Breast epithelium (tissue), 4 donors: ENCODE measurements around the gene RTF2. TPM values are rescaled to one million over a fixed set of nuclear protein-coding genes. Genes with fewer than 3 reads are reported as not detected.

Experiments
- DNase-seq, 2 donors: peaks; one replicate each; pipeline ENCODE4 v3.0.0-alpha.2; 2019; ENCODE audit warnings: low spot score in 2 of 2
- H3K27ac ChIP-seq, 2 donors: fragments of 200-600 bp; sonication (generic) in 1 of 2; one replicate each; pipeline ENCODE4 v1.5.1; 2016 to 2019; ENCODE audit warnings: mild to moderate bottlenecking in 1 of 2
- H3K27me3 ChIP-seq, 2 donors: fragments of 200-600 bp; sonication (generic) in 1 of 2; one replicate each; pipeline versions ENCODE4 v1.5.1 to v1.6.0; 2017 to 2019; ENCODE audit warnings: control low read depth in 1 of 2, mild to moderate bottlenecking in 1 of 2
- H3K36me3 ChIP-seq: fragments of 200-600 bp; one replicate; pipeline ENCODE4 v1.5.1; 2019
- H3K4me1 ChIP-seq, 2 donors: fragments of 200-600 bp; sonication (generic); one replicate each; pipeline ENCODE4 v1.5.1; 2016 to 2019; ENCODE audit warnings: control low read depth in 1 of 2
- H3K4me3 ChIP-seq, 3 donors: fragments of 200-600 bp; sonication (generic); 1 replicate in 2 of 3; 2 replicates in 1 of 3; pipeline ENCODE4 v1.5.1; 2016 to 2019; ENCODE audit warnings: mild to moderate bottlenecking in 3 of 3, moderate library complexity in 2 of 3
- H3K9me3 ChIP-seq, 2 donors: fragments of 200-600 bp; sonication (generic) in 1 of 2; one replicate each; pipeline ENCODE4 v1.5.1; 2016 to 2019; ENCODE audit warnings: control low read depth in 1 of 2
- CTCF ChIP-seq, 3 donors: fragments of 450-650 bp; IDR thresholded peaks; one replicate each; pipeline ENCODE4 v1.5.1; 2016 to 2017; ENCODE audit warnings: antibody characterized with exemption in 3 of 3, mild to moderate bottlenecking in 3 of 3, moderate library complexity in 3 of 3
- POLR2A ChIP-seq: fragments of 450-650 bp; IDR thresholded peaks from one replicate; pipeline ENCODE4 v1.6.1; 2016; ENCODE audit warnings: antibody characterized with exemption, mild to moderate bottlenecking, moderate library complexity
- POLR2AphosphoS5 ChIP-seq, 3 donors: sonication (generic); formaldehyde crosslinking; IDR thresholded peaks; one replicate each; pipeline ENCODE4 v1.6.1; 2017; ENCODE audit warnings: antibody characterized with exemption in 3 of 3
- intact Hi-C: fragments of 100-400 bp; cut with DNase I; formaldehyde crosslinking; loops from one replicate; pipeline ENCODE4 v1.15.1; 2023; ENCODE audit warnings: low total_unique reads
- total RNA-seq, 3 donors: library from RNA; depleted of rRNA; stranded (reverse); fragments of >200 nt; gene quantifications; one replicate each; pipeline ENCODE4 v1.1.0, GENCODE V29; 2016

Gene RTF2
- total RNA-seq, 3 donors from 2014 or later, result 58.0 to 80.0 (median 66.3) TPM

- intact Hi-C loops, result no loop called here
- Histone ChIP-seq H3K9me3 (no peaks in the 10 kb centered on the region), H3K4me3 (no peak overlapping the region), H3K27me3 (no peaks in the 10 kb centered on the region), H3K4me1 (no peaks in the 10 kb centered on the region), H3K36me3 (no peaks in the 10 kb centered on the region), H3K27ac (peak overlapping the region in 1 of 2 donors; percentile 7)
- DNase-seq, result no peak
- TF ChIP-seq CTCF (IDR thresholded peaks at IDR 0.05), result no peak
- no peak for TF ChIP-seq POLR2A
- TF ChIP-seq POLR2AphosphoS5 (IDR thresholded peaks at IDR 0.05), result no peak
Observed at GRCh38 chr20:56442389-56443365, 25.8 kb upstream of the RTF2 start.

GRCh38 chr20:56443654-56444540 is 24.5 kb upstream of the RTF2 start:
- no peak overlapping the region for H3K27ac ChIP-seq
- no peak overlapping the region for H3K4me3 ChIP-seq
- no peak for DNase-seq
- intact Hi-C loops, result no loop called here
- TF ChIP-seq POLR2AphosphoS5 (IDR thresholded peaks at IDR 0.05) (no peak), CTCF (IDR thresholded peaks at IDR 0.05) (no peak), POLR2A (no peak)
- H3K4me1 ChIP-seq, result no peaks in the 10 kb centered on the region
- H3K9me3 ChIP-seq, result no peaks in the 10 kb centered on the region
- H3K27me3 ChIP-seq, result no peaks in the 10 kb centered on the region
- no peaks in the 10 kb centered on the region for H3K36me3 ChIP-seq

GRCh38 chr20:56445130-56445529 is 23.3 kb upstream of the RTF2 start:
- no peak for TF ChIP-seq CTCF (IDR thresholded peaks at IDR 0.05)
- TF ChIP-seq POLR2AphosphoS5 (IDR thresholded peaks at IDR 0.05), result no peak
- no peak for TF ChIP-seq POLR2A
- no peaks in the 10 kb centered on the region for H3K36me3 ChIP-seq
- no peaks in the 10 kb centered on the region for H3K9me3 ChIP-seq
- H3K4me1 ChIP-seq, result no peaks in the 10 kb centered on the region
- intact Hi-C loops, result loop anchor here (5.0 kb wide), 1 partner anchor 537 kb away; no protein-coding TSS in a partner anchor
- no peak overlapping the region for H3K4me3 ChIP-seq
- no peaks in the 10 kb centered on the region for H3K27me3 ChIP-seq
- H3K27ac ChIP-seq, result no peak overlapping the region
- DNase-seq, result no peak

- no peaks in the 10 kb centered on the region for H3K9me3 ChIP-seq
- no peak for DNase-seq
- intact Hi-C loops, result loop anchor here (5.0 kb wide), 1 partner anchor 537 kb away; no protein-coding TSS in a partner anchor
- H3K4me1 ChIP-seq, result no peaks in the 10 kb centered on the region
- H3K36me3 ChIP-seq, result no peaks in the 10 kb centered on the region
- TF ChIP-seq CTCF (IDR thresholded peaks at IDR 0.05) (no peak), POLR2A (no peak), POLR2AphosphoS5 (IDR thresholded peaks at IDR 0.05) (no peak)
- no peaks in the 10 kb centered on the region for H3K27me3 ChIP-seq
- H3K4me3 ChIP-seq, result no peak overlapping the region
- H3K27ac ChIP-seq, result no peak overlapping the region
Observed at GRCh38 chr20:56445540-56445939, 22.9 kb upstream of the RTF2 start.
